Spleen (tissue), 11 donors: Measurements from ENCODE around the gene EPHB6. TPM values are rescaled to one million over a fixed set of nuclear protein-coding genes. Genes with fewer than 3 reads are reported as not detected.

Source experiments
- DNase-seq: peaks from one replicate; pipeline ENCODE4 v3.0.0-alpha.2; 2020
- H3K27ac ChIP-seq, 8 donors: fragments of 200-600 bp; sonication (generic) in 7 of 8; 1 replicate in 4 of 8; 2 replicates in 4 of 8; pipeline versions ENCODE4 v1.5.0 to v1.8.0; 2016 to 2021; ENCODE audit warnings: inconsistent platforms in 4 of 8, mild to moderate bottlenecking in 4 of 8, moderate library complexity in 1 of 8
- H3K27me3 ChIP-seq, 7 donors: fragments of 200-600 bp; sonication (generic) in 6 of 7; replicated peaks in 1 of 7; 1 replicate in 4 of 7; 2 replicates in 3 of 7; pipeline versions ENCODE4 v1.5.0 to v1.8.0; 2016 to 2021; ENCODE audit warnings: inconsistent platforms in 3 of 7, mild to moderate bottlenecking in 1 of 7
- H3K36me3 ChIP-seq, 6 donors: fragments of 200-600 bp; sonication (generic) in 5 of 6; 1 replicate in 4 of 6; 2 replicates in 2 of 6; pipeline versions ENCODE4 v1.5.0 to v1.8.0; 2016 to 2021; ENCODE audit warnings: inconsistent platforms in 2 of 6
- H3K4me1 ChIP-seq, 6 donors: fragments of 200-600 bp; sonication (generic) in 5 of 6; 1 replicate in 3 of 6; 2 replicates in 3 of 6; pipeline versions ENCODE4 v1.5.0 to v1.8.0; 2016 to 2021; ENCODE audit warnings: inconsistent platforms in 3 of 6
- H3K4me3 ChIP-seq, 8 donors: fragments of 200-600 bp; sonication (generic) in 7 of 8; 1 replicate in 4 of 8; 2 replicates in 4 of 8; pipeline versions ENCODE4 v1.5.0 to v1.8.0; 2016 to 2021; ENCODE audit warnings: inconsistent platforms in 4 of 8, mild to moderate bottlenecking in 4 of 8, moderate library complexity in 2 of 8
- H3K9me3 ChIP-seq, 8 donors: fragments of 200-600 bp; sonication (generic) in 7 of 8; 1 replicate in 4 of 8; 2 replicates in 4 of 8; pipeline versions ENCODE4 v1.5.0 to v1.8.0; 2016 to 2021; ENCODE audit warnings: inconsistent platforms in 4 of 8
- CTCF ChIP-seq, 11 experiments: fragments of 200-600 bp in 7 of 11; fragments of 450-650 bp in 4 of 11; sonication (generic) in 4 of 11; IDR thresholded peaks in 8 of 11; conservative IDR thresholded peaks in 3 of 11; 1 replicate in 7 of 11; 2 replicates in 4 of 11; pipeline versions ENCODE4 v1.4.0 to v1.8.0; 2016 to 2021; ENCODE audit warnings: antibody characterized with exemption in 11 of 11, inconsistent platforms in 4 of 11, mild to moderate bottlenecking in 1 of 11
- POLR2A ChIP-seq, 3 donors: fragments of 450-650 bp; IDR thresholded peaks; one replicate each; pipeline ENCODE4 v1.5.1; 2017; ENCODE audit warnings: antibody characterized with exemption in 3 of 3, mild to moderate bottlenecking in 1 of 3
- POLR2AphosphoS5 ChIP-seq, 3 donors: sonication (generic); formaldehyde crosslinking; IDR thresholded peaks; one replicate each; pipeline ENCODE4 v1.5.1; 2017; ENCODE audit warnings: antibody characterized with exemption in 3 of 3
- WGBS, 5 donors: extraction: QIAGEN DNeasy Blood & Tissue Kit in 3 of 5; methylation state at CpG; one replicate each; pipeline versions ENCODE4 v1.1.5 to v1.1.7; 2013 to 2018; 5-methylcytosine and 5-hydroxymethylcytosine counted together
- intact Hi-C: fragments of 100-400 bp; cut with DNase I; formaldehyde crosslinking; loops from one replicate; pipeline ENCODE4 v1.15.0; 2023; ENCODE audit warnings: low total_unique reads
- polyA plus RNA-seq, 3 donors: library from polyadenylated mRNA; stranded (reverse); fragments of 200-250 nt; gene quantifications; one replicate each; pipeline ENCODE4 v1.2.1, GENCODE V29; 2013
- total RNA-seq, 7 donors: library from RNA; depleted of rRNA in 3 of 7; stranded (reverse); fragments of >200 nt in 3 of 7; fragmentation: NEBNext Ultra II Directional in 4 of 7; extraction: Animal tissue kit (Norgen Biotek cat#: 25700) in 4 of 7; gene quantifications; one replicate each; pipeline versions ENCODE4 v1.1.0 to v1.2.1, GENCODE V29; 2016 to 2021
- donor health status: healthy with polysubstance abuse.
- donor health status: DM: no; HTN: no; CAD: no; lungs with moderate emphysema.
- donor health status: DM: no; HTN: no; CAD: no.
- donor health status: Bipolar disorder and iron deficiency.
- donor health status: healthy.
- donor health status: DM: no; HTN: no; CAD: no.
- donor health status: DM: yes; HTN: yes; CAD: no.

The EPHB6 gene
- total and polyA plus RNA-seq, 10 donors: 11.3 to 28.8 (median 13.9) TPM

GRCh38 chr7:142822714-142823113 lies 32.2 kb upstream of the EPHB6 start:
- Histone ChIP-seq H3K27me3 (no peaks in the 10 kb centered on the region), H3K4me3 (no peak overlapping the region), H3K36me3 (no peaks in the 10 kb centered on the region), H3K4me1 (no peaks in the 10 kb centered on the region), H3K9me3 (peaks cover 0 to 22% (median 9%) of the 10 kb centered on the region in 8 donors), H3K27ac (no peak overlapping the region)
- TF ChIP-seq CTCF (IDR thresholded peaks at IDR 0.05 in 8 of 11, conservative IDR thresholded peaks at IDR 0.05 in 3 of 11) (no peak), POLR2AphosphoS5 (IDR thresholded peaks at IDR 0.05) (no peak), POLR2A (IDR thresholded peaks at IDR 0.05) (no peak)
- no peak for DNase-seq
- intact Hi-C loops: no loop called here
- 0 to 56% (median 1%) methylated on average over 1 of the region's 1 CpG for WGBS, 5 donors

DNA sequence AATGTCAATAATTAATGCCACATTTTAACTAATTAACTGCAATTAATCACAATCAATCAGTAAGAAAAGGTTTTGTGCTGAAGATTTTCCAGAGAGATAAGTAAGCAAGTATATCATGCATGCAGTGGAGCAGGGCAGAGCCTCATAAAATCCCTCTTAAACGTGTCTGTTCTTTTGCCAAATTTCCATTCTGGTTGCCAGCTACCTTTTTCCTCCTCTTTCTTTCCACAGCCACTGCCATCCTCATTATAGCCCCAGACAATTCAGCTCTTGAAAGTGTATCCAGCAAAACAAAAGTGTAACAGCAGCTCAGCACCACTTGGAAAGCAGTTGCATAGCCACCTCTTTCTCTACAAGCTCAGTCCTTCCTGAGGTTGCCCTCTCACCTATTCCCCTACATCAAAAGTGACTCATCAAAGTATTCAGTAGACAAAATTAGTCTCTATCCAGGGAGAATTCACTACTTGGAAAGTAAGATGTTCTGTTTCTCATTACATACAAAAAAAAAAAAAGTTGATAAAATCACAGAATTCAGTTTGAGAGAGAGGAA lies 26.9 kb upstream of the EPHB6 start:
- Histone ChIP-seq H3K27me3 (no peaks in the 10 kb centered on the region), H3K9me3 (peaks cover 0 to 15% (median 8%) of the 10 kb centered on the region in 8 donors), H3K36me3 (no peaks in the 10 kb centered on the region), H3K27ac (no peak overlapping the region), H3K4me1 (no peaks in the 10 kb centered on the region), H3K4me3 (no peak overlapping the region)
- no peak for DNase-seq
- 53 to 77% (median 65%) methylated on average over 1 of the region's 1 CpG for WGBS, 5 donors
- TF ChIP-seq POLR2A (IDR thresholded peaks at IDR 0.05) (no peak), POLR2AphosphoS5 (IDR thresholded peaks at IDR 0.05) (no peak), CTCF (IDR thresholded peaks at IDR 0.05 in 8 of 11, conservative IDR thresholded peaks at IDR 0.05 in 3 of 11) (no peak)
- intact Hi-C loops: no loop called here

DNA sequence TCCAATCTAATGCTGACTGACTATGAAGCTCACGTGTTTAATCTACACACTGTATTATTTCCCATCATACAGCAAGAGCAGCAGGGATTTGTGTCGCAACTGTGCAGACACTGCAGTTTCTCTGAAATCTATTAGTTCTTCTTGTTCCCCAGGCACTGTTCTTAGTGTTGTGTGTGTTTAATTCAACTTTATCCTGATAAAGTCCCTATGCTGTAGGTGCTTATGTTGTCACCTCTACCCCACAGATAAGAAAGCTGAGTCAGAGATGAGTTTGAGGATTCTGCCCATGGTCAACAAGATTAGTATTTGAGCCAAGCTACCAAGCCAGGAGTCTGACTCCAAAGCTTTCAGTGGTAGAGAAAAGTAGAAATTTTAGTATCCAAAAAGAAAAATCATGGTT lies 22.5 kb upstream of the EPHB6 start:
- no peak for TF ChIP-seq POLR2A (IDR thresholded peaks at IDR 0.05)
- no peak for TF ChIP-seq POLR2AphosphoS5 (IDR thresholded peaks at IDR 0.05)
- no peak for TF ChIP-seq CTCF (IDR thresholded peaks at IDR 0.05 in 8 of 11, conservative IDR thresholded peaks at IDR 0.05 in 3 of 11)
- H3K27ac ChIP-seq: no peak overlapping the region
- H3K36me3 ChIP-seq: no peaks in the 10 kb centered on the region
- H3K9me3 ChIP-seq: no peaks in the 10 kb centered on the region
- intact Hi-C loops: no loop called here
- no peak overlapping the region for H3K4me3 ChIP-seq
- WGBS, 5 donors: 67 to 88% (median 78%) methylated on average over 2 of the region's 2 CpGs
- H3K4me1 ChIP-seq: peaks cover 0 to 11% (median 0%) of the 10 kb centered on the region in 6 donors
- no peaks in the 10 kb centered on the region for H3K27me3 ChIP-seq
- no peak for DNase-seq

GRCh38 chr7:142833174-142834048 lies 21.5 kb upstream of the EPHB6 start:
- Histone ChIP-seq H3K9me3 (no peaks in the 10 kb centered on the region), H3K36me3 (no peaks in the 10 kb centered on the region), H3K4me3 (no peak overlapping the region), H3K27me3 (no peaks in the 10 kb centered on the region), H3K27ac (no peak overlapping the region), H3K4me1 (peaks cover 0 to 11% (median 0%) of the 10 kb centered on the region in 6 donors)
- intact Hi-C loops: no loop called here
- TF ChIP-seq POLR2AphosphoS5 (IDR thresholded peaks at IDR 0.05) (no peak), CTCF (IDR thresholded peaks at IDR 0.05 in 8 of 11, conservative IDR thresholded peaks at IDR 0.05 in 3 of 11) (no peak), POLR2A (IDR thresholded peaks at IDR 0.05) (no peak)
- no peak for DNase-seq
- 71 to 86% (median 79%) methylated on average over 6 of the region's 6 CpGs for WGBS, 5 donors
